HepG2 (cell line): Measurements from ENCODE around the gene COMMD2. TPM values are rescaled to one million over a fixed set of nuclear protein-coding genes. Genes with fewer than 3 reads are reported as not detected.

ENCODE experiments used
- ERF ChIP-seq: IDR thresholded peaks from 2 replicates; pipeline ENCODE4 v1.6.1; 2018; ENCODE audit warnings: missing biosample characterization, missing genetic modification reagents
- HDAC2 ChIP-seq: sonication (generic); formaldehyde crosslinking; IDR thresholded peaks from 2 replicates; pipeline ENCODE4 v1.4.0; 2020; ENCODE audit warnings: missing genetic modification reagents
- JUND ChIP-seq: sonication (generic); formaldehyde crosslinking; IDR thresholded peaks from 2 replicates; pipeline ENCODE4 v1.8.0; 2022; ENCODE audit warnings: mild to moderate bottlenecking, missing genetic modification reagents
- KDM4B ChIP-seq: sonication (generic); formaldehyde crosslinking; IDR thresholded peaks from 2 replicates; pipeline ENCODE4 v1.4.0; 2020; ENCODE audit warnings: missing genetic modification reagents
- NFE2L1 ChIP-seq: sonication (generic); formaldehyde crosslinking; IDR thresholded peaks from 2 replicates; pipeline ENCODE4 v1.4.0; 2020; ENCODE audit warnings: missing genetic modification reagents, mild to moderate bottlenecking, borderline replicate concordance
- NFRKB ChIP-seq: fragments of 450-650 bp; IDR thresholded peaks from 2 replicates; pipeline ENCODE4 v1.6.1; 2017
- PAX8 ChIP-seq: sonication (generic); formaldehyde crosslinking; IDR thresholded peaks from 2 replicates; pipeline ENCODE4 v1.8.0; 2022; ENCODE audit warnings: mild to moderate bottlenecking, missing genetic modification reagents, borderline replicate concordance
- POGK ChIP-seq: sonication (generic); formaldehyde crosslinking; conservative IDR thresholded peaks from 2 replicates; pipeline ENCODE4 v1.8.0; 2022; ENCODE audit warnings: mild to moderate bottlenecking, moderate library complexity, missing genetic modification reagents
- POGZ ChIP-seq: sonication (generic); formaldehyde crosslinking; IDR thresholded peaks from 2 replicates; pipeline ENCODE4 v1.4.0; 2020; ENCODE audit warnings: mild to moderate bottlenecking, missing genetic modification reagents
- RBM39 ChIP-seq: fragments of 200-400 bp; formaldehyde crosslinking; IDR thresholded peaks from one replicate; pipeline ENCODE4 v1.6.1; 2018; ENCODE audit warnings: antibody characterized with exemption, mild to moderate bottlenecking, low read depth, low read length; ENCODE audit not compliant: poor library complexity, severe bottlenecking
- ZNF33B ChIP-seq: sonication (generic); formaldehyde crosslinking; IDR thresholded peaks from 2 replicates; pipeline ENCODE4 v1.5.1; 2020; ENCODE audit warnings: mild to moderate bottlenecking, missing genetic modification reagents
- ZNF451 ChIP-seq: sonication (generic); formaldehyde crosslinking; IDR thresholded peaks from 2 replicates; pipeline ENCODE4 v1.5.0; 2020; ENCODE audit warnings: mild to moderate bottlenecking, missing genetic modification reagents
- ZNF547 ChIP-seq: sonication (generic); formaldehyde crosslinking; IDR thresholded peaks from 2 replicates; pipeline ENCODE4 v1.5.1; 2020; ENCODE audit warnings: mild to moderate bottlenecking, missing genetic modification reagents
- ZNF724P ChIP-seq: sonication (generic); formaldehyde crosslinking; IDR thresholded peaks from 2 replicates; pipeline ENCODE4 v1.8.0; 2022; ENCODE audit warnings: missing genetic modification reagents, borderline replicate concordance
- ZNF775 ChIP-seq: sonication (generic); formaldehyde crosslinking; IDR thresholded peaks from 2 replicates; pipeline ENCODE4 v1.4.0; 2020; ENCODE audit warnings: missing genetic modification reagents, mild to moderate bottlenecking, moderate library complexity, borderline replicate concordance
- ZNF879 ChIP-seq: sonication (generic); formaldehyde crosslinking; IDR thresholded peaks from 2 replicates; pipeline ENCODE4 v1.8.1; 2023; ENCODE audit warnings: missing genetic modification reagents
- polyA plus RNA-seq, 8 experiments: library from polyadenylated mRNA; depleted of rRNA in 3 of 8; stranded (reverse) in 7 of 8; unstranded in 1 of 8; fragments of >200 nt; fragmentation: Illumina TruSeq in 4 of 8; extraction: Trizol in 4 of 8; gene quantifications; 2 replicates each; pipeline versions ENCODE4 v1.2.1 to v1.2.3, GENCODE V29; 2011 to 2016; ENCODE audit warnings: low read depth in 4 of 8, missing spikeins in 1 of 8, mixed read lengths in 1 of 8; ENCODE audit not compliant: insufficient read depth in 1 of 8
- total RNA-seq, 5 experiments: library from RNA; depleted of rRNA; stranded (reverse); fragments of >200 nt; fragmentation: Illumina TruSeq; extraction: Trizol; gene quantifications; 2 replicates each; pipeline ENCODE4 v1.2.3, GENCODE V29; 2016; ENCODE audit warnings: low read depth in 1 of 5
- TF ChIP-seq, protein P1 (sequence below): sonication (generic); formaldehyde crosslinking; IDR thresholded peaks from 2 replicates; pipeline ENCODE4 v1.5.0; 2020; ENCODE audit warnings: mild to moderate bottlenecking, missing genetic modification reagents, borderline replicate concordance
- TF ChIP-seq, protein P2 (sequence below): sonication (generic); formaldehyde crosslinking; IDR thresholded peaks from 2 replicates; pipeline ENCODE4 v1.4.0; 2020; ENCODE audit warnings: mild to moderate bottlenecking, missing genetic modification reagents

The COMMD2 gene
- total and polyA plus RNA-seq, 2 of the 13 experiments (the other 11 are each of a cell fraction or from before 2014, with no cell fraction given), result 33.0 to 57.6 TPM

- TF ChIP-seq HDAC2 (CRISPR knock-in tag), result peak; percentile 56; the same call in 1 of the 2 replicates
- TF ChIP-seq, protein P1, sequence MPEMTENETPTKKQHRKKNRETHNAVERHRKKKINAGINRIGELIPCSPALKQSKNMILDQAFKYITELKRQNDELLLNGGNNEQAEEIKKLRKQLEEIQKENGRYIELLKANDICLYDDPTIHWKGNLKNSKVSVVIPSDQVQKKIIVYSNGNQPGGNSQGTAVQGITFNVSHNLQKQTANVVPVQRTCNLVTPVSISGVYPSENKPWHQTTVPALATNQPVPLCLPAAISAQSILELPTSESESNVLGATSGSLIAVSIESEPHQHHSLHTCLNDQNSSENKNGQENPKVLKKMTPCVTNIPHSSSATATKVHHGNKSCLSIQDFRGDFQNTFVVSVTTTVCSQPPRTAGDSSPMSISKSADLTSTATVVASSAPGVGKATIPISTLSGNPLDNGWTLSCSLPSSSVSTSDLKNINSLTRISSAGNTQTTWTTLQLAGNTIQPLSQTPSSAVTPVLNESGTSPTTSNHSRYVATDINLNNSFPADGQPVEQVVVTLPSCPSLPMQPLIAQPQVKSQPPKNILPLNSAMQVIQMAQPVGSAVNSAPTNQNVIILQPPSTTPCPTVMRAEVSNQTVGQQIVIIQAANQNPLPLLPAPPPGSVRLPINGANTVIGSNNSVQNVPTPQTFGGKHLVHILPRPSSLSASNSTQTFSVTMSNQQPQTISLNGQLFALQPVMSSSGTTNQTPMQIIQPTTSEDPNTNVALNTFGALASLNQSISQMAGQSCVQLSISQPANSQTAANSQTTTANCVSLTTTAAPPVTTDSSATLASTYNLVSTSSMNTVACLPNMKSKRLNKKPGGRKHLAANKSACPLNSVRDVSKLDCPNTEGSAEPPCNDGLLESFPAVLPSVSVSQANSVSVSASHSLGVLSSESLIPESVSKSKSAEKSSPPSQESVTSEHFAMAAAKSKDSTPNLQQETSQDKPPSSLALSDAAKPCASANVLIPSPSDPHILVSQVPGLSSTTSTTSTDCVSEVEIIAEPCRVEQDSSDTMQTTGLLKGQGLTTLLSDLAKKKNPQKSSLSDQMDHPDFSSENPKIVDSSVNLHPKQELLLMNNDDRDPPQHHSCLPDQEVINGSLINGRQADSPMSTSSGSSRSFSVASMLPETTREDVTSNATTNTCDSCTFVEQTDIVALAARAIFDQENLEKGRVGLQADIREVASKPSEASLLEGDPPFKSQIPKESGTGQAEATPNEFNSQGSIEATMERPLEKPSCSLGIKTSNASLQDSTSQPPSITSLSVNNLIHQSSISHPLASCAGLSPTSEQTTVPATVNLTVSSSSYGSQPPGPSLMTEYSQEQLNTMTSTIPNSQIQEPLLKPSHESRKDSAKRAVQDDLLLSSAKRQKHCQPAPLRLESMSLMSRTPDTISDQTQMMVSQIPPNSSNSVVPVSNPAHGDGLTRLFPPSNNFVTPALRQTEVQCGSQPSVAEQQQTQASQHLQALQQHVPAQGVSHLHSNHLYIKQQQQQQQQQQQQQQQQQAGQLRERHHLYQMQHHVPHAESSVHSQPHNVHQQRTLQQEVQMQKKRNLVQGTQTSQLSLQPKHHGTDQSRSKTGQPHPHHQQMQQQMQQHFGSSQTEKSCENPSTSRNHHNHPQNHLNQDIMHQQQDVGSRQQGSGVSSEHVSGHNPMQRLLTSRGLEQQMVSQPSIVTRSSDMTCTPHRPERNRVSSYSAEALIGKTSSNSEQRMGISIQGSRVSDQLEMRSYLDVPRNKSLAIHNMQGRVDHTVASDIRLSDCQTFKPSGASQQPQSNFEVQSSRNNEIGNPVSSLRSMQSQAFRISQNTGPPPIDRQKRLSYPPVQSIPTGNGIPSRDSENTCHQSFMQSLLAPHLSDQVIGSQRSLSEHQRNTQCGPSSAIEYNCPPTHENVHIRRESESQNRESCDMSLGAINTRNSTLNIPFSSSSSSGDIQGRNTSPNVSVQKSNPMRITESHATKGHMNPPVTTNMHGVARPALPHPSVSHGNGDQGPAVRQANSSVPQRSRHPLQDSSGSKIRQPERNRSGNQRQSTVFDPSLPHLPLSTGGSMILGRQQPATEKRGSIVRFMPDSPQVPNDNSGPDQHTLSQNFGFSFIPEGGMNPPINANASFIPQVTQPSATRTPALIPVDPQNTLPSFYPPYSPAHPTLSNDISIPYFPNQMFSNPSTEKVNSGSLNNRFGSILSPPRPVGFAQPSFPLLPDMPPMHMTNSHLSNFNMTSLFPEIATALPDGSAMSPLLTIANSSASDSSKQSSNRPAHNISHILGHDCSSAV, result no peak
- TF ChIP-seq ERF (CRISPR knock-in tag), result no peak; the same call in 1 of the 2 replicates
- no peak for TF ChIP-seq ZNF33B (CRISPR knock-in tag)
- no peak for TF ChIP-seq NFE2L1 (CRISPR knock-in tag)
- peak; percentile 85 for TF ChIP-seq POGZ (CRISPR knock-in tag)
- TF ChIP-seq POGK (CRISPR knock-in tag), result peak; percentile 49; the same call in 1 of the 2 replicates
- TF ChIP-seq RBM39, result no peak
- no peak for TF ChIP-seq NFRKB
- 0 out of 2 replicates have a peak, but pooled peaks have one; percentile 45 for TF ChIP-seq ZNF724P (CRISPR knock-in tag)
- peak; percentile 72; the same call in 1 of the 2 replicates for TF ChIP-seq ZNF547 (CRISPR knock-in tag)
- TF ChIP-seq ZNF879 (CRISPR knock-in tag), result no peak
- TF ChIP-seq, protein P2, sequence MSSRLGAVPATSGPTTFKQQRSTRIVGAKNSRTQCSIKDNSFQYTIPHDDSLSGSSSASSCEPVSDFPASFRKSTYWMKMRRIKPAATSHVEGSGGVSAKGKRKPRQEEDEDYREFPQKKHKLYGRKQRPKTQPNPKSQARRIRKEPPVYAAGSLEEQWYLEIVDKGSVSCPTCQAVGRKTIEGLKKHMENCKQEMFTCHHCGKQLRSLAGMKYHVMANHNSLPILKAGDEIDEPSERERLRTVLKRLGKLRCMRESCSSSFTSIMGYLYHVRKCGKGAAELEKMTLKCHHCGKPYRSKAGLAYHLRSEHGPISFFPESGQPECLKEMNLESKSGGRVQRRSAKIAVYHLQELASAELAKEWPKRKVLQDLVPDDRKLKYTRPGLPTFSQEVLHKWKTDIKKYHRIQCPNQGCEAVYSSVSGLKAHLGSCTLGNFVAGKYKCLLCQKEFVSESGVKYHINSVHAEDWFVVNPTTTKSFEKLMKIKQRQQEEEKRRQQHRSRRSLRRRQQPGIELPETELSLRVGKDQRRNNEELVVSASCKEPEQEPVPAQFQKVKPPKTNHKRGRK, result no peak
- no peak for TF ChIP-seq KDM4B (CRISPR knock-in tag)
- no peak for TF ChIP-seq ZNF775 (CRISPR knock-in tag)
- no peak for TF ChIP-seq PAX8 (CRISPR knock-in tag)
- TF ChIP-seq ZNF451, result peak; percentile 73; the same call in 1 of the 2 replicates
- no peak for TF ChIP-seq JUND (CRISPR knock-in tag)
These were observed 38.3 kb downstream of the COMMD2 start (continued) for GRCh38 chr3:149713730-149714654.
